A673 (cell line): ENCODE data around the gene FAM210A. TPM values are rescaled to one million over a fixed set of nuclear protein-coding genes. Genes with fewer than 3 reads are reported as not detected.

ENCODE experiments used
- BruUV-seq: library from RNA; stranded (reverse); fragments of 400-500 nt; replicated peaks from 2 replicates; lab custom pipeline; 2021; lab: Mats Ljungman, UMichigan
- CTCF ChIA-PET: fragments of 300-600 bp; sonication (Branson Sonifier 250); formaldehyde crosslinking; loops from one replicate; lab custom pipeline; 2022; ENCODE audit warnings: antibody characterized with exemption; lab: Charles Lee
- POLR2A ChIA-PET: fragments of 300-600 bp; sonication (Branson Sonifier 250); formaldehyde crosslinking; loops from one replicate; lab custom pipeline; 2022; ENCODE audit warnings: antibody characterized with exemption; ENCODE audit not compliant: low non-redundant PET; lab: Charles Lee
- DNase-seq: peaks from one replicate; pipeline ENCODE4 v3.0.0-alpha.2; 2015; ENCODE audit warnings: low spot score
- H3K27ac ChIP-seq: fragments of 200-600 bp; sonication (generic); 2 replicates; pipeline ENCODE4 v1.5.1; 2016; ENCODE audit warnings: mixed run types, low read depth, mild to moderate bottlenecking, mixed read lengths, antibody characterized with exemption, low read length; ENCODE audit not compliant: poor library complexity, severe bottlenecking
- H3K27me3 ChIP-seq: fragments of 200-600 bp; sonication (generic); replicated peaks from 2 replicates; pipeline ENCODE4 v1.6.1; 2017; ENCODE audit warnings: mixed run types, low read depth, mild to moderate bottlenecking, mixed read lengths, antibody characterized with exemption, low read length; ENCODE audit not compliant: insufficient read depth, poor library complexity
- H3K36me3 ChIP-seq: fragments of 200-600 bp; sonication (generic); 2 replicates; pipeline ENCODE4 v1.6.1; 2016; ENCODE audit warnings: mixed run types, mild to moderate bottlenecking, mixed read lengths, antibody characterized with exemption, low read length; ENCODE audit not compliant: insufficient read depth, poor library complexity, severe bottlenecking
- H3K4me1 ChIP-seq: fragments of 200-600 bp; sonication (generic); 2 replicates; pipeline ENCODE4 v1.6.1; 2017; ENCODE audit warnings: mixed run types, mild to moderate bottlenecking, mixed read lengths, antibody characterized with exemption, low read length; ENCODE audit not compliant: insufficient read depth, poor library complexity, severe bottlenecking
- H3K4me3 ChIP-seq: fragments of 200-600 bp; sonication (generic); 2 replicates; pipeline ENCODE4 v1.5.1; 2016; ENCODE audit warnings: low read depth, mixed run types, mild to moderate bottlenecking, mixed read lengths, low read length; ENCODE audit not compliant: poor library complexity, severe bottlenecking
- H3K9me3 ChIP-seq: fragments of 200-600 bp; sonication (generic); 2 replicates; pipeline ENCODE4 v1.6.1; 2016; ENCODE audit warnings: mixed run types, low read depth, mild to moderate bottlenecking, mixed read lengths, antibody characterized with exemption, low read length; ENCODE audit not compliant: poor library complexity, severe bottlenecking
- CTCF ChIP-seq: fragments of 300-800, 200-600 bp; sonication (generic); conservative IDR thresholded peaks from 2 replicates; pipeline ENCODE4 v1.5.1; 2017; ENCODE audit warnings: low read depth, mild to moderate bottlenecking, antibody characterized with exemption, low read length, moderate library complexity, mixed read lengths
- EZH2 ChIP-seq: fragments of 200-600 bp; sonication (generic); IDR thresholded peaks from 2 replicates; pipeline ENCODE4 v1.6.1; 2017; ENCODE audit warnings: borderline replicate concordance, low read depth, mild to moderate bottlenecking, mixed read lengths, antibody characterized with exemption, low read length; ENCODE audit not compliant: poor library complexity, severe bottlenecking
- intact Hi-C: fragments of 100-400 bp; cut with micrococcal nuclease; formaldehyde crosslinking; loops from one replicate; pipeline ENCODE4 v1.10.0; 2022; ENCODE audit not compliant: unreplicated experiment
- total RNA-seq: library from RNA; stranded (reverse); gene quantifications from 2 replicates; pipeline ENCODE4 v1.2.3, GENCODE V29; 2021

The FAM210A gene
- total RNA-seq, 1 experiment from 2014 or later = 18.6 TPM

- H3K36me3 ChIP-seq = no peaks in the 10 kb centered on the region
- no peak overlapping the region for H3K4me3 ChIP-seq
- POLR2A ChIA-PET = no interaction called here
- no peak overlapping the region for H3K27ac ChIP-seq
- H3K4me1 ChIP-seq = no peaks in the 10 kb centered on the region
- BruUV-seq = no TSS peak
- TF ChIP-seq EZH2 (no peak), CTCF (no peak)
- DNase-seq = no peak
- CTCF ChIA-PET = no interaction called here
- H3K9me3 ChIP-seq = no peaks in the 10 kb centered on the region
- no peaks in the 10 kb centered on the region for H3K27me3 ChIP-seq
- intact Hi-C loops = loop anchor here (10.0 kb wide), 1 partner anchor 630 kb away; no protein-coding TSS in a partner anchor
Observed at GRCh38 chr18:13635046-13635445, 91.3 kb downstream of the FAM210A start.

- no peaks in the 10 kb centered on the region for H3K9me3 ChIP-seq
- H3K4me3 ChIP-seq = no peak overlapping the region
- no peaks in the 10 kb centered on the region for H3K27me3 ChIP-seq
- TF ChIP-seq EZH2 (no peak), CTCF (no peak)
- ChIA-PET CTCF (no interaction called here), POLR2A (interaction anchor here (0.7 kb wide), 1 partner anchor 24 kb away, joined by 5 read pairs; no protein-coding TSS in a partner anchor)
- intact Hi-C loops = loop anchor here (5.0 to 10.0 kb wide), 2 partner anchors 629 to 906 kb away; no protein-coding TSS in a partner anchor
- no peak overlapping the region for H3K27ac ChIP-seq
- BruUV-seq = no TSS peak
- no peaks in the 10 kb centered on the region for H3K4me1 ChIP-seq
- no peak for DNase-seq
- H3K36me3 ChIP-seq = no peaks in the 10 kb centered on the region
Observed at GRCh38 chr18:13633700-13634099, 92.7 kb downstream of the FAM210A start.

GRCh38 chr18:13630716-13631268, 95.6 kb downstream of the FAM210A start:
- CTCF ChIA-PET = no interaction called here
- no TSS peak for BruUV-seq
- no peak for TF ChIP-seq CTCF
- no peak for TF ChIP-seq EZH2

More at GRCh38 chr18:13630716-13631268, 95.6 kb downstream of the FAM210A start:
- POLR2A ChIA-PET = no interaction called here
- Histone ChIP-seq H3K9me3 (no peaks in the 10 kb centered on the region), H3K36me3 (no peaks in the 10 kb centered on the region), H3K4me1 (no peaks in the 10 kb centered on the region), H3K4me3 (no peak overlapping the region), H3K27ac (no peak overlapping the region), H3K27me3 (no peaks in the 10 kb centered on the region)
- intact Hi-C loops = loop anchor here (1.0 to 10.0 kb wide), 4 partner anchors 72 to 903 kb away; no protein-coding TSS in a partner anchor
- no peak for DNase-seq
